ENCODE data around the gene ID3.
A peak's percentile ranks its signal among the peaks of the same experiment; 100 is the strongest.

Gene ID3

DNA sequence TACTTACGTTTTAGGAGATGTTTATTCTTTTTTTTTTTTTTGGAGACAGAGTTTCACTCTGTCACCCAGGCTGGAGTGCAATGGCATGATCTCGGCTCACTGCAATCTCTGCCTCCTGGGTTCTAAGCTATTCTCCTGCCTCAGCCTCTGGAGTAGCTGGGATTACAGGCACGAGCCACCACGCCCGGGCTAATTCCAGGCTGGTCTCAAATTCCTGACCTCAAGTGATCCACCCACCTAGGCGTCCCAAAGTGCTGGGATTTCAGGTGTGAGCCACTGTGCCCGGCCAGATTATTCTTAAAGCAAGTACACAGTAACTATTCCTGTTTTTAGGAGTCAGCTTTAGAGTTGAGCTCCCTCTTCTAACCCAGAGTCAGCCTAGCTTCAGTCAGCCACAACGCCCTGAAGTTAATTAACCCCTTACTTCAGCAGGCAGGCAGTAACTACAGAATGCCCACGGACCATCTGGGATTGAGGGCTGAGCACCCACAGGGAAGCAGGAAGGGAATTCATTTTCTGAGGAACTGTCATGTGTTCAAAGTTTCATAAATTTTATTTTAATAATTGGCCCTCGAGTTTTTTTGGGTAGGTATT, 5.3 kb upstream of the ID3 start:
- no peak for DNase-seq

DNA sequence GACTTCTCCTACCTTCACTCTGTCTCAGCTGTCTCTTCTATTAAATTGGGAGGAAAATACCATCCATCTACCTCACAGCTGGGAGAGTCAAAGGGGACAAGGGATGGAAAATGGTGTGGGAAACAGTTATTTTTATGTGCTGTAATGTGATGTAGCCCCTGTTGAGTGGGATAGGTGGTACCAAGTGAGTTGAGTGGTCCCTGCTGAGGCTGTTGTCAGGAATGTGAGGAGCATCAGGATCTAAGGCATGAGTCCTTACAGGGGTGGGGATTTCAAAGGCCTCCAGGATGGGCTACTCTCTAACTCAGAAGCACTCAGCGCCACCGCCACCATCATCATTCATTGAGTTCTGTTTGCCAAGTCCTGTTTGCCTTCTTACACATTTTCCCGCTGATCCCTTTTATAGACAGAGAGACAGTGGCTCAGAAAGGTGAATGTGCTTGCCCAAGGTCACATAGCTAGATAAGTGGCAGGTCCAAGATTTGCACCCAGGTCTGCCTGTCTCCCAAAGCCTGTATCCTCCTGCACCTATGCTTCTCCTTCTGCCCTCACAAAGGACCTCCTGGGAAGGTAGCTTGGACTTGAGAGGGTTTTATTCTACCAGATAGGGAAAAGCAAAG, 4.6 kb upstream of the ID3 start:
- no peak for DNase-seq

DNA sequence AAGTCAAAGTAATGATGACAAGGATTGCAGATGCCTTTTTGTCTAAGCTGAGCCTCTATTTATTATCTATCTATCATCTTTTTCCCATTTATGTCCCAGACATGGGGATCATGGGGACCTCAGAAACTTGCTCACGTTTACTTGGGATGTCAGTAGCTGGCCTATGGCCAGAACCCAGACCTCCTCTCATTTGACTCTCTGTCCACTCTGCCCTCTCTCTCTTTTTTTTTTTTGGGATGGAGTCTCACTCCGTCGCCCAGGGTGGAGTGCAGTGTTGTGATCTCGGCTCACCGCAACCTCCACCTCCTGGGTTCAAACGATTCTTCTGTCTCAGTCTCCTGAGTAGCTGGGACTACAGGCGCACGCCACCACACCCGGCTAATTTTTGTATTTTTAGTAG, 3.7 kb upstream of the ID3 start:
- DNase-seq: no peak

DNA sequence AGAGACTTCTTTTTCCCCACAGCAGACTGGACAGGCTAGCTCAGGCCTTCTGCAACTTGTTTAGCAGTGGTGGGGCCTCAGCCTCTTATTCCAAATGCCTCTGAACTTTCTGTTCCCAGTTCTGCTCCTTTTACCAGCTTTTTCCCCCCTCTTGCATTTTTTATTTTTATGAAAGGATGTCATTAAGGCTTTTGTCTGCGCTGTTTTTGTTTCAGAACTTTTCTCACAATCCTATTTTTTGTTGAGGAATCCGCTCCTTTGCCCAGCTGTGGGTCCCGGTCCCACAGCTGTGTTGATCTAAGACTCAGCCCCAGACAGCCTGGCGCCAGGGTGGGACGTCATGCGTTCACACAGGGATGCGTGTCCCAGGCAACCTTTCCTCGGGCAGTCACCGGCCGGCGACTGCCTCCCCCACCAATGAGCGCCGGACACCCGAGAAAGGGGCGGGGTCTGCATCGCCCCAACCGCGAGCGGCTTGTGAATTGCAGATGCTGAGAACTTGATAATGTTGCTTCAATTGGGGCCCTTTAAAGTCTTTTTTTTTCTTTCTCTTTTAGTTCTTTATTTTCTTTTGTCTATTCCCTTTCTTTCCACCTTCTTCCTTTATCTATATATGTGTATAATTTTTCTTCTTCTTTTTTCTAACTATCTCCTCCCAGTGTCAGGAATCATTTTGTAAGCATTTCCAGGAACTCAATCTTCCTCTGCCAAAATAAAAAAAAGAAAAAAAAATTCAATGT, 3.0 kb upstream of the ID3 start:
- peak; percentile 98 for DNase-seq

DNA sequence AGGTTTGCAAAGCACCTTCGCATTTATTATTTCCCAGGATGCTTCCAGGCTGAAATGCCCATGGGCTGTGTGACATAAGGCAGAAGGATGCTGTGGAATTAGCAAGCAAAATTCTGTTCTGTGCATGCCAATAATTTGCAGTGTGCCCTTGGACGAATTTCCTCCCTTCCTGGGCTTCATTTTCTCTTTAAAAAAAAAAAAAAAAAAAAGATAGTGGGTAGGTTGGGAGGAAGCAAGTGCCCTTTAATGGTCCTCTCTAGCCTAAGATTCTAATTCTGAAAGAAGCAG, 2.5 kb upstream of the ID3 start:
- no peak for DNase-seq

DNA sequence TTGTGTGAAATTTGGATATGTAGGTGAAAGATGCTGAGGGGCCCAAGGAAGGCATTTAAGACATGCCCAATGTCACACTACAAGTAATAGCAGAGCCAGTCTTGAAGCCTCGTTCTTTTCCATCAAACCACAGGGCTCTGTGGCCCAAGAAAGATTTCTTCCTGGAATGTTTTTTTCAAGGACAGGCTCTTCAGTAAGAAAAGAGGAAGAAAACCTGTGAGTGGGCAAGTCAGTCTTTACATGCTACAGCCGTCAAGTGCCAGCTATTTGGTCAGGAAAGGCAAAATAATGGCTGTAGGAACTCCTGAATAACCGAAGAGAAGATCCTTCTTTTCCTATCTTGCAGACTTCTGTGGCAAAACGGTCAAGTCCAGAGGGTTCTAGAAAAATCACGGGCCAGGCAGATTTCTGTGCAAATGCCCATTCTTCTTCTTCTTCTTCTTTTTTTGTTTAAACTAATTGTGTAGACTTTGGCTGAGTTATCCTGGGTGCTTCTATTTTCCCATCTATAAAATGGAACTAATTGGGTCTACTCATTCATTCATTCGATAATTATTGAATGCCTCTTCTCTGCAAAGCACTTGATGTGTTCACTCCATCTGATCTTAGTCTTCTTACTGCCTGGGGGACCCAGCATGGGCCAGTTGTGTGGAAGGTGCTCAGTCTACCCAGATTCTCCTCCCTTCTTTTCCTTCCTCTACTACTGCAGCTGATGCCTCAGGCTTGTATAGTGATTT, 1.9 kb upstream of the ID3 start:
- no peak for DNase-seq

DNA sequence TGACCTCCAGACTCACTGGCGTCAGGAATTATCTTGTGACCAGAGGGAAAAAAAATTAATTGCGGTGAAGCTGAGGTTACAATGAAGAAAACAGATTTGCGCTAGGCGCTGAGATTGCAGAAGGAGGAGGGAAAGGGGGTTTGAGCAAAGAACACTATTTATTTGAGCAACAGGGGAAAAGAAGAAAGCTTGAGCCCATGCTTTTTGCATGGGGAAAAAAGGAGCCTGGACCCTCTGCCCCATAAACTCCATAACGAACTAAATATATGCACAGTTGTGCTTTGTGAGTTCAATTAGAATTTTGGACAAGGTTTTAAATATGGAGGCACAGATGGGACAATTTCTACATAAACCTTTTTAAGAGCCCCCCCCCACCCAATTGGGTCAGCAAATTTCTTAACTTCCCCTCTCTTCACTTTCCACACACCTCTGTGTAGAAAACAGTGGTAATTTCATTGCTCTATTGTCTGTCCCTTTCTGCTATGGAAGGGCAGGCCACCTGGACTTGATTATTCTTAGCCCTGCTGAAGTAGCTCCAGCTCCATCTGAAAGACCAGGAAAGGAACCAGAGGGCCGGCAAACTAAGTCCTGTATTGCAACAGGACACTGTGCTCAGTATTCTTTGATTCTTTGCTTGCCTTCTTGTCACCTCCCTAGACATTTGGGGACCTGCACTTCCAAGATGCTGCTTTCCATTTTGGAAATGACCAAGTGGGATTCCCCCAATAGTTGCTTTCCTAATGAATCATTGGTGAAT, 862 bp upstream of the ID3 start:
- no peak for DNase-seq

DNA sequence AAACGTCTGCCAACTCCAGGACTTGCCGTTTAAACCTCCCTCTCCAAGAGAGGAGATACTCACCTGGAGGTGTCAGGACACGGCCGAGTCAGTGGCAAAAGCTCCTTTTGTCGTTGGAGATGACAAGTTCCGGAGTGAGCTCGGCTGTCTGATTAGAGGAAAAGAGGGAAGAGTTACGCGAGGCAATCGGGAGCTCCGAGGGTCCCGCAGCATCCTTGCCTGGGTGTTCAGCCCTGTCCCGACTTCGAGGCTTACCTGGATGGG, 497 bp downstream of the ID3 start:
- DNase-seq: no peak

DNA sequence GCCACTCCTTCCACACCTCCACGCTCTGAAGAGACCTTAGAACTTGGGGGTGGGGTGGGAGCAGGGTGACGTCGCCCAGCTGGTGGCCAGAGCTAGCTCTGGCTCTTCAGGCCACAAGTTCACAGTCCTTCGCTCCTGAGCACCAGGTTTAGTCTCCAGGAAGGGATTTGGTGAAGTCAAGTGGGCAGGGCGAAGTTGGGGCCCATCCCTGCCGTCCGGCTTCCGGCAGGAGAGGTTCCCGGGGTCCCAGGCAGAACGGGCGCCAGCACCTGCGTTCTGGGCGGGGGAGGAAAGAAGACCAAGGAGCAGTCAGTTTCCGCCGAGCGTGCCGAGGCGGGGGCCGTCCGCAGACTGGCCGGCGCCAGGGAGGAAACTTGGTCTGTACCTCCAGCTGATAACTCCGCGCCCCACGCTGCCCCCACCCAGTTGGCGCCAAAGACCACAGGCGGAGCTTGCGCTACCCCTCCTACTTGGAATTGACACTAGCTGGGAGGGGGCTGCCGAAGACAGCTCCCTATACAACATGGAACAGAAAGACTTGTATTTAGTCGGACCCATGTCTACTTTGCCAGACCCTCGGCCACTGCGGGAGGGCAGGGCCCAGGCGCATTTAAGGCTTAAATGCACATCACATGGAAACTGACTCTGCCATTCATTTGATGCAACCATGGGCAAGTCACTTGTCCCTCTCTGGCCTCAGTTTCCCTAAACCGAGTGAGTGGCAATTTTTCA, 995 bp downstream of the ID3 start:
- DNase-seq: peak; percentile 74

DNA sequence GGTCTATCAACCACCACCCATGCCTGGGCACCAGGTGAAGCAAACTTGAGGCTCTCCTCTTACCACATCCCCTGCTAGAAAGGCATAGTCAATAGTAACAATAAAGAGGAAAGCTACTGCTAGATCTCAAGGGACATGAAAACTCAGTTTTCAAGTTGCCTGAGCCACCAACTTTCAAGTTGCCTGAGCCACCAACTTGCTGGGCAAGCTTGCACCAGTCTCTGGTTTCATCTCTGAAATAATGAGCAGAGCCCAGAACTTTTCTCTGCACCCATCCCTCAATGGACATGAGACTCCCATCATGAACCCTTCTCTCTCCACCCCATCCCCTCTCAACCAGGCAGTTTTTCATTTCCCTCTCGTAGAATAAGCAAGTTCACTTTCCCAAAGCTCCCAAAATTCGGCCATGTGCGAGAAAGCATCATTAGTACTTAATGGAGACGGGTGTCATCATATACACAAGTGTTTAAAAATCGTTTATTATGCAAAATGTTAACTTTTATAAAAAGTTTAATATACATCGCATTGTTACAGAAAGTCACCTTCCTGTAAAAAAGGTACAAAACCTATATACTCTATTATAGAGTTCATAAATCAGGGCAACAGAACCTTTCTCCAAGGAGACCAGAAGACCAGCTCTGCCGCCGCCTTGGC, 1.7 kb downstream of the ID3 start:
- no peak for DNase-seq

DNA sequence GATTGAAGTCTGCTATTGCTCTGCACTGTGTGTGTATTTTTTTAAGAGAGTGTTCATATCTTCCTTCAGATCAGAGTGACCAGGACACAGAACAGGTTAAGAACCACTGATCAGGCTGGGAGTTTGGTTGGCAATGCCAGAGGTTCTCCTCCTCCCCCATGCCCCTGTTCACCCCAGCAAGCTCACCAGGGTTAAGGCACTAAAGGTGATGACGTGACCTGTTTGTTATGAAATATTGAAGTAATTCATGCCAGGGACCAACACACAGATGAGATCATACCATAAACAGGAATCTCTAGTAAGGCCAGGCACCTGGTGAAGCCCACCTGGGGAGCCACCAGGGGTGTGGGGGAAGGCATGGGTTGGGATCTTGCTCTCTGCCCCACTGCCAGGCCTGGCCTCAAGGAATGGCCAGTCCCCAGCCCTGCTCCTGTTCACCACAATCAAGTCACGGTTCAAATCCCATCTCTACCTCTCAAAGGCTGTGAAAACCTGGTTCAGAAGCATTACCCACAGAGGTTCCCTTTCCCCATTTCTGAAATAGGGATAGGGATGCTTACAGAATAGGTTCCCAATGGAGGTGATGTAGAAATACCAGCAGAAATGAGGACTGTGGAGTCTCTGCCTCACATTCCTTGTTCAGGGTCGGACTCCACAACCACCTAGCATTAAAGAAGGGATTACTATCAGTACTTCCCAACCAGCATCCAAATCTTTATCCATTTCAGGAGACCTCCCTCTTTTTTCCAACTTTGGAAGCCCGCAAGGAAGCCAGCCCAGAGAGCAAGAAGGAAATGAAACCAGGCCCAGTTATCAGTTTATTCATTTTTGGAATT, 2.4 kb downstream of the ID3 start:
- DNase-seq: peak; percentile 28

DNA sequence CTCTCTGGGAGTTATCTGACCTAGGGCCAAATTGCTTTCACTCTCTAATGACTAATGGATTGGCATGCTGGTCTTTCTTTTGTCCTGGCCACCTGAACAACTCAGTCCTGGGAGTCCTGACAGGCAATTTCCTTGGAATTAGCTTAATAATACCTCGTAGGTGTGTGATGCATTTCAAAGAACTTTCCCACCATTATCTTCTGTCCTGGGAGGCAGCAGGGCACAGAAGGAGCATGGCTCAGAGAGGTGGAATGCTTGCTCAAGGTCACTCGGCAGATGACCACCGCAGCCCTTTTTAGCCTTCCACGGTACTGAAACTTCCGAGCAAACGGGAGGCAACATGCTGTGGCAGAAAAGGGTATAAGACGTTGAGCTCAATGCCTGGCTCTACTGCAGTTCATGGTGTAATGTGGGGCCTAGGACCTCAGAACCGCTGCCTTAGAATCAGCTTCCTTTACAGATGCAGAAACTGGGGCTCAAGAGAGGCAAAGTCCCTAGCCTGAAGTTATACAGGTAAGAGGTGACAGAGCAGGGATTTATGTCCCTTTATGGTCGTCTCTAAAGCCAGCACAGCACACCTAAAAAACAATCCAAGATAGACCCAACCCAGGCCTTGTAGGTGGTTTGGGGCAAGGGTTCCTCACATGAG, 3.2 kb downstream of the ID3 start:
- peak; percentile 65 for DNase-seq

DNA sequence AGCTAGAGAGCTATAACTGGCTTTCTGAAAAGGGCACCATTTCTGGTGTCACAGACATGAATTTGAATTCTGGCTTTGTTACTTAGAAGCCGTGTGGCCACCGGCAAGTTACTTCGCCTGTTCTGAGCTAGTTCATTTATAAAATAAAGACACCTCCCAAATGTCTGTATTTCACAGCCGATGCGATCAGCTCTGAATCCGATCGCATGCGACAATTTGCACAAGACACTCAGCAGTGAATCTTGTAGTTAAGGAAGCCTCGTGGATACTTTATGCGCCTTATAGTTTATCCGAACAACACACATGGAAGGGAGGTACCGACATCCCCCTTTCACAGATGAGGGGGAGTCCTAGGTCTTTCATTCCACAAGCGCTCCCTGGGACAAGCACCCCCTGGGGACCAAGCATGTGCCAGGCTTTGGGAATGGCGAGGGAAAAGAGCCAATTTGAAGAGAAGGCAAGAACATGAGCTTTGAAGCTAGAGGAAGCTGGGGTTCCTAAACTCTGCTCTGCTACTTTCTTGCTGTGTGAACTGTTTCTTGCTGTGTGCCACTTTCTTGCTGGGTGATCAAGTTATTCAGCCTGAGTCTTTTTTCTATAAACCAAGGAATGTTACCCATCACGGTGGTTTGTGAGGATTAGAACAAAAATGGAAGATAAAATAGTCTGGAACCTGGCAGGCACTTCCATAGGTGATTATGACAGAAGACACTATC, 3.9 kb downstream of the ID3 start:
- peak; percentile 42 for DNase-seq

DNA sequence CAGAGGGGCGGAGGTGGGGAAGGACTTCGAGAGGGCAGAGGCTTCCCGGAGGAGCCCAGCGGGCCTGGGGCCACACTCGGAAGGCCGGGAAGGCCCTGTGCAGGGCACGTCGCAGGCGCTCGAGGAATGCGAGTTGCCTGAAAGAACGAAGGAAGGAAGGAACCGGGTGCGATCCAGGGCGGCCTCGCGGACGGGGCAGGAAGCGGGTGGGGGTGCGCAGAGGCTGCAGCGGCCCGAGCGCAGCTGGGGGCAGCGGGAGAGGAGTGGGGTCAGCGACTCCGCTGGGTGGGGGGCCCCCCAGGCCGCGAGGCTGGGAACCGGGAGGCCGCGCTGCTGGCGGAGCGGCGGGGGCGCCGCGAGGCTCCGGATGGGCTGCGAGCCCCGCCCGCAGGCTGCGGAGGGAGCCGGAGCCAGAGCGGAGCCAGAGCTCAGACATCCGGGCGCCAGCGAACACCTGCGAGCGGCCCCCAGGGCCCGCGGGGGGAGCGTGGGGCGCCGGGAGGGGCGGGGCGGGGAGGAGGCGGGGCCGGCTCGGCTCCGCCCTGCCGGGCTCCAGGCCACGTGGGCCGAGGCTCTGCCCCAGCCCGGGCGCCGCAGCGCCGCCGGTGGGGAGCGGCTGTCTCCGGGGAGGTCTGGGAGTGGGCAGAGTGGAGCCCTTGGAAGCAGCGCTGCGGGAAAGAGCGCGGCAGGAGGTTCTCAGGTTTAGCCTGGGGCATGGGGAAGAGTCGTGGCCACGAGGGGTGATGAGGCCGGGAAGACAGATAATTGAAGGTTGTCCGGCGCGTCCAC, 4.6 kb downstream of the ID3 start:
- peak; percentile 99 for DNase-seq

DNA sequence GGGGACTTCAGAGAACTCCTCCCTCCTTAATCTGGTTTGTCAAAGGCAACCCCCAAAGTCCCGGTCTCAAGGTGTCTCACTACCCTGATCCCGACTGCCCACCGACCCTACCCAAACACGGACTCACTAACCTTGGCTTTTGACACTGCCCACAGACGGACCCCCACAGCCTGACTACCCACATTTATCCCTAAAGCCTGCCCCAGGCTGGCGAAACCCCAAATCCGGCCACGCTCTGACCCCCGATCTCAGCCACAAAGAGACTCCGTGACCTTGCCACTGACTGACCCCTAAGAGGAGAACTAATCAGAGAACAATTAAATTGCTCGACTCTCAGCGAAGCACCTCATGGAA, 5.2 kb downstream of the ID3 start:
- no peak for DNase-seq

DNA sequence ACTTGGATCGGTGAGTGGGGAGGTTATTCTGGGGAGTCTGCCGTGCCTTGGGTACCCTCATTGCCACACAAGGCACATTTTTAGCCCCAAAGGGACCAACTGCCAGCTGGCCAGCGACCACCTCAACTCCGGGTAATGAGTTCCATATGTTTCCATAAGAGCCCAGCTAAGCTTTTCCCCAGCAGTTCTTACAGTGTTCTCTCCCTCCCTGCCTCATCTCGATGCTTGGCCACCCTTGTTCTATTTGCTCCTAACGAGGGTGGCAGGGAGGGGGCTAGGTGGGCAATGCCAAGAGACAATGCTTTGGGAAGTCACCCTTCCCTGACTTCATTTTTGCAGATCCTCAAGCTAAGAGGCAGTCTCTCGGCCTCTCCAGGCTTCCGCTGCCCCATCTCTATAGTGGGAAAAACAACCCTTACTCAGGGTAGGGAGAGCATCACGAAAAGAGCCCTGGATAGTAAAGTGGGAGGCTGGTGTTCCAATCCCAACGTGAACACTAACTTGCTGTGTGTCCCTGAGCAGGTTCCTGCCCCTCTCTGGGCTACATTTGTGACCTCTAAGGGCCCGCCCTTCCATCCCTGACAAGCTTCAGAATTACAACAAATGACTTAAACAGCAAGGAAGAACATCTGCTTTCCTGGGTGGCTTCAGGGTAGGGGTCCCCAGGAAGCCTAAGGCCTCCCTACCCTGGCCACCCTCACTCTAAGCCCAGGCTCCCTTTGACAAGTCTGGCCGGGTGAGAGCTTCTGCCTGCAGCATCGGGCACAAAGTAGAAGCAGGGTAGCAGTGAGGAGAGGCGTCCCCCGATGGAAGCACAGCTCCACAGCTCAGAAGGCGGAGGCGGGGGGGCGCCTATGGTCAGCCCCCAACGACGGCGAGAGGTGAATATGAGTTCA, 5.8 kb downstream of the ID3 start:
- DNase-seq: no peak

DNA sequence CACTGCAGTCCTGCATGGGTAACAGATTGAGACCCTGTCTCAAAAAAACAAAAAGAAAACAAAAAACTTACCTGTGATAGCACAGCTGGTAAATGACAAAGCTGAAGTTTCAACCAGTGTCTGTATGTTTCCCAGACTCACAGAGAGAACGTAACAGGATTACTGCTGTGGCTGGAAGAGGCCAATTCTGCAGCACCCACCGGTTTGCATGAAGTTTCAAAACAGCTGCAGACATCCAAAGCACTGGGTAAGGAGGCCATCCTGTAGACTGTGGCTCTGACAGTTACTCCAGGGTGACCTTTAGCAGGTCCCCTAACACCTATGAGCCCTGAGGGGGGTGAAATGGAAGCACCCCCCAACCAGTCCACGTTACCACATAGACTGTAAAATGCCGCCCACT, 7.5 kb downstream of the ID3 start:
- no peak for DNase-seq

DNA sequence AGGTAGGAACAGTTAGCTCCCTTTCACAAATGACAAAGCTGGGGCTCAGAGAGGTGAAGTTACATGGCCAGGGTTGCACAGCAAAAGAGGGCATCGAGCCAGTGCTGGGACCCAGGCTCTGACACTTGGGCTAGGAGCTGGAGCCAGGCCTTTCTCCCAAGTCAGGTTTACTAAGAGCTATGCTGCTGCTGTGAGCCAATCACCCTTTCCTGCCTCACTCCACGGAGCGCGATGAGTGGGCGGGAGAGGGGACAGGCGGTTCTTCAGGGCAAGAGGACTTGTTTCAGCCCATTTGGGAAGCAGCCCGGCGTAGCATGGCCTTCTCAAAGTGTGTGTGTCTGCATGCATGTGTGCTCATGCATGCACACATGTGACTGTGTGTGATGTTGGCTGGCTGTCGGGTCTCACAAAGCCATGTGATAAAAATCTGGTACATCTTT, 10.6 kb downstream of the ID3 start:
- DNase-seq: no peak

Data from NCI-H1105 (cell line).